Posterior vena cava (tissue), 2 donors: Measurements from ENCODE around the gene LYPD6B. TPM values are rescaled to one million over a fixed set of nuclear protein-coding genes. Genes with fewer than 3 reads are reported as not detected.

Experiments
- DNase-seq: peaks from one replicate; pipeline ENCODE4 v3.0.0-alpha.2; 2020; ENCODE audit warnings: low spot score
- intact Hi-C, 2 donors: fragments of 100-400 bp; cut with DNase I; formaldehyde crosslinking; loops; one replicate each; pipeline versions ENCODE4 v1.14.1 to v1.14.2; 2022 to 2023
- total RNA-seq, 2 donors: library from RNA; stranded (reverse); fragmentation: NEBNext Ultra II Directional; extraction: Animal tissue kit (Norgen Biotek cat#: 25700); gene quantifications; one replicate each; pipeline ENCODE4 v1.2.1, GENCODE V29; 2021
- donor health status: DM: yes; HTN: yes; CAD: no.
- donor health status: DM: yes; HTN: yes; CAD: no.

LYPD6B gene
- total RNA-seq, 2 donors from 2014 or later = not detected

GRCh38 chr2:149034406-149034805, 4.1 kb upstream of the LYPD6B start:
- intact Hi-C loops = no loop called here

GRCh38 chr2:149036507-149037293, 1.8 kb upstream of the LYPD6B start:
- DNase-seq = no peak
- intact Hi-C loops = no loop called here

More at GRCh38 chr2:149034406-149034805, 4.1 kb upstream of the LYPD6B start:
- no peak for DNase-seq

GRCh38 chr2:149037851-149038250, 648 bp upstream of the LYPD6B start:
- intact Hi-C loops = no loop called here
- DNase-seq = no peak

- DNase-seq = no peak
- intact Hi-C loops = no loop called here
Measured at GRCh38 chr2:149039213-149039724, 770 bp downstream of the LYPD6B start.

GRCh38 chr2:149040451-149040850, 2.0 kb downstream of the LYPD6B start:
- no peak for DNase-seq
- intact Hi-C loops = no loop called here

GRCh38 chr2:149041482-149041881, 3.0 kb downstream of the LYPD6B start:
- intact Hi-C loops = no loop called here
- DNase-seq = no peak

- intact Hi-C loops = no loop called here
- DNase-seq = no peak
Measured at GRCh38 chr2:149042881-149043280, 4.4 kb downstream of the LYPD6B start.

- intact Hi-C loops = no loop called here
- DNase-seq = no peak
Measured at GRCh38 chr2:149044500-149044899, 6.0 kb downstream of the LYPD6B start.

- intact Hi-C loops = no loop called here
- DNase-seq = no peak
Measured at GRCh38 chr2:149047118-149047517, 8.6 kb downstream of the LYPD6B start.

GRCh38 chr2:149049142-149049541, 10.6 kb downstream of the LYPD6B start:
- no peak for DNase-seq
- intact Hi-C loops = no loop called here

- intact Hi-C loops = no loop called here
- DNase-seq = no peak
Measured at GRCh38 chr2:149050188-149050587, 11.7 kb downstream of the LYPD6B start.

- intact Hi-C loops = no loop called here
- DNase-seq = no peak
Measured at GRCh38 chr2:149055751-149056150, 17.3 kb downstream of the LYPD6B start.

GRCh38 chr2:149056541-149057255, 18.2 kb downstream of the LYPD6B start:
- intact Hi-C loops = no loop called here
- no peak for DNase-seq

- DNase-seq = no peak
- intact Hi-C loops = no loop called here
Measured at GRCh38 chr2:149057401-149057800, 18.9 kb downstream of the LYPD6B start.

- DNase-seq = no peak
- intact Hi-C loops = no loop called here
Measured at GRCh38 chr2:149058936-149059335, 20.4 kb downstream of the LYPD6B start.

GRCh38 chr2:149059822-149060221, 21.3 kb downstream of the LYPD6B start:
- intact Hi-C loops = no loop called here
- DNase-seq = no peak

GRCh38 chr2:149061133-149061745, 22.7 kb downstream of the LYPD6B start:
- no peak for DNase-seq
- intact Hi-C loops = no loop called here

GRCh38 chr2:149062531-149062930, 24.0 kb downstream of the LYPD6B start:
- DNase-seq = no peak
- intact Hi-C loops = no loop called here

- intact Hi-C loops = no loop called here
Measured at GRCh38 chr2:149063177-149063576, 24.7 kb downstream of the LYPD6B start.

GRCh38 chr2:149064365-149064841, 25.9 kb downstream of the LYPD6B start:
- DNase-seq = no peak
- intact Hi-C loops = no loop called here

More at GRCh38 chr2:149063177-149063576, 24.7 kb downstream of the LYPD6B start:
- no peak for DNase-seq
